SU-DHL-6 (cell line): ENCODE measurements around the gene HIVEP3.

Experiments used
- CTCF ChIP-seq: fragments of 200-600 bp; sonication (generic); IDR thresholded peaks from one replicate; pipeline ENCODE4 v1.5.1; 2017; ENCODE audit warnings: antibody characterized with exemption, mild to moderate bottlenecking, low read length, moderate library complexity; ENCODE audit not compliant: insufficient read depth, poor library complexity, severe bottlenecking
- EZH2phosphoT487 ChIP-seq: fragments of 200-600 bp; sonication (generic), shearing (Covaris generic); conservative IDR thresholded peaks from 2 replicates; pipeline ENCODE4 v1.6.1; 2018; ENCODE audit warnings: mild to moderate bottlenecking, antibody characterized with exemption, low read length, moderate library complexity, mixed read lengths

GRCh38 chr1:41647221-41648135 lies 271.2 kb downstream of the HIVEP3 start:
- TF ChIP-seq CTCF (no peak), EZH2phosphoT487 (no peak)
